Endodermal cell (in vitro differentiated cells): Measurements from ENCODE around the gene CRYGN. TPM values are rescaled to one million over a fixed set of nuclear protein-coding genes. Genes with fewer than 3 reads are reported as not detected.
A peak's percentile ranks its signal among the peaks of the same experiment; 100 is the strongest.

ENCODE experiments used
- DNase-seq: peaks from one replicate; pipeline ENCODE4 v3.0.0-alpha.2; 2017
- H3K27ac ChIP-seq: 2 replicates; pipeline ENCODE4 v1.5.1; 2013; ENCODE audit warnings: mild to moderate bottlenecking, low read depth, low read length, moderate library complexity
- H3K27me3 ChIP-seq: 2 replicates; pipeline ENCODE4 v1.6.1; 2013; ENCODE audit warnings: mild to moderate bottlenecking, low read length, moderate library complexity; ENCODE audit not compliant: insufficient read depth, control insufficient read depth, poor library complexity, severe bottlenecking
- H3K36me3 ChIP-seq: 2 replicates; pipeline ENCODE4 v1.7.0; 2013; ENCODE audit warnings: mild to moderate bottlenecking, low read length, moderate library complexity; ENCODE audit not compliant: control insufficient read depth, insufficient read depth
- H3K4me1 ChIP-seq: one replicate; pipeline ENCODE4 v1.7.0; 2013; ENCODE audit warnings: low read length; ENCODE audit not compliant: control insufficient read depth, insufficient read depth
- H3K4me3 ChIP-seq: 2 replicates; pipeline ENCODE4 v1.5.1; 2013; ENCODE audit warnings: mild to moderate bottlenecking, low read length, moderate library complexity
- H3K9ac ChIP-seq: 2 replicates; pipeline ENCODE4 v1.6.1; 2013; ENCODE audit warnings: mild to moderate bottlenecking, low read length, moderate library complexity; ENCODE audit not compliant: poor library complexity, severe bottlenecking; ENCODE audit errors: extremely low read depth
- H3K9me3 ChIP-seq: 2 replicates; pipeline ENCODE4 v1.6.1; 2013; ENCODE audit warnings: mild to moderate bottlenecking, low read length, moderate library complexity; ENCODE audit not compliant: control insufficient read depth
- H3K27ac Mint-ChIP-seq: 2 replicates; pipeline ENCODE4 v1.8.0; 2020; ENCODE audit warnings: mixed read lengths
- H3K27me3 Mint-ChIP-seq: 2 replicates; pipeline ENCODE4 v1.8.0; 2021; ENCODE audit warnings: mild to moderate bottlenecking, mixed read lengths; ENCODE audit not compliant: insufficient read depth
- H3K36me3 Mint-ChIP-seq: 2 replicates; pipeline ENCODE4 v1.8.0; 2020; ENCODE audit warnings: low read depth, mixed read lengths
- H3K4me1 Mint-ChIP-seq: 2 replicates; pipeline ENCODE4 v1.8.0; 2020; ENCODE audit warnings: mixed read lengths
- H3K4me3 Mint-ChIP-seq: 2 replicates; pipeline ENCODE4 v1.8.0; 2020; ENCODE audit warnings: mild to moderate bottlenecking, moderate library complexity, mixed read lengths
- H3K9me3 Mint-ChIP-seq: 2 replicates; pipeline ENCODE4 v1.8.0; 2020; ENCODE audit warnings: mild to moderate bottlenecking, mixed read lengths
- WGBS, 2 experiments: methylation state at CpG; one replicate each; pipeline versions ENCODE4 v1.1.5 to v1.1.7; 2013; ENCODE audit warnings: missing lambda C conversion rate in 2 of 2, mixed read lengths in 1 of 2; ENCODE audit not compliant: insufficient coverage in 1 of 2, insufficient read length in 1 of 2; 5-methylcytosine and 5-hydroxymethylcytosine counted together
- total RNA-seq, 2 donors: library from RNA; stranded (reverse); fragmentation: NEBNext Ultra II Directional in 1 of 2; extraction: Animal tissue kit (Norgen Biotek cat#: 25700) in 1 of 2; gene quantifications; 2 replicates in 1 of 2; 3 replicates in 1 of 2; pipeline ENCODE4 v1.2.1, GENCODE V29; 2021
- TF ChIP-seq, protein P1 (sequence below): fragments of 200-600 bp; sonication (generic); conservative IDR thresholded peaks from 2 replicates; pipeline ENCODE4 v1.5.0; 2021; ENCODE audit warnings: antibody characterized with exemption, mild to moderate bottlenecking

CRYGN gene
- total RNA-seq, 2 donors from 2014 or later = 2.3 to 4.4 TPM

GRCh38 chr7:151431281-151431767 is 8.6 kb downstream of the CRYGN start:
- Histone ChIP-seq H3K36me3 (no peaks in the 10 kb centered on the region), H3K9ac (no peak overlapping the region), H3K9me3 (no peaks in the 10 kb centered on the region), H3K27me3 (no peaks in the 10 kb centered on the region), H3K4me3 (no peak overlapping the region), H3K27ac (no peak overlapping the region), H3K4me1 (peaks cover 10% of the 10 kb centered on the region)
- no peaks in the 10 kb centered on the region for H3K27me3 Mint-ChIP-seq
- no peak overlapping the region for H3K27ac Mint-ChIP-seq
- TF ChIP-seq, protein P1, sequence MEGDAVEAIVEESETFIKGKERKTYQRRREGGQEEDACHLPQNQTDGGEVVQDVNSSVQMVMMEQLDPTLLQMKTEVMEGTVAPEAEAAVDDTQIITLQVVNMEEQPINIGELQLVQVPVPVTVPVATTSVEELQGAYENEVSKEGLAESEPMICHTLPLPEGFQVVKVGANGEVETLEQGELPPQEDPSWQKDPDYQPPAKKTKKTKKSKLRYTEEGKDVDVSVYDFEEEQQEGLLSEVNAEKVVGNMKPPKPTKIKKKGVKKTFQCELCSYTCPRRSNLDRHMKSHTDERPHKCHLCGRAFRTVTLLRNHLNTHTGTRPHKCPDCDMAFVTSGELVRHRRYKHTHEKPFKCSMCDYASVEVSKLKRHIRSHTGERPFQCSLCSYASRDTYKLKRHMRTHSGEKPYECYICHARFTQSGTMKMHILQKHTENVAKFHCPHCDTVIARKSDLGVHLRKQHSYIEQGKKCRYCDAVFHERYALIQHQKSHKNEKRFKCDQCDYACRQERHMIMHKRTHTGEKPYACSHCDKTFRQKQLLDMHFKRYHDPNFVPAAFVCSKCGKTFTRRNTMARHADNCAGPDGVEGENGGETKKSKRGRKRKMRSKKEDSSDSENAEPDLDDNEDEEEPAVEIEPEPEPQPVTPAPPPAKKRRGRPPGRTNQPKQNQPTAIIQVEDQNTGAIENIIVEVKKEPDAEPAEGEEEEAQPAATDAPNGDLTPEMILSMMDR = no peak
- DNase-seq = no peak
- H3K36me3 Mint-ChIP-seq = no peaks in the 10 kb centered on the region
- H3K4me3 Mint-ChIP-seq = no peak overlapping the region
- H3K9me3 Mint-ChIP-seq = no peaks in the 10 kb centered on the region
- WGBS, 2 experiments = 90 to 100% methylated on average over 3 to 12 of the region's 13 CpGs
- H3K4me1 Mint-ChIP-seq = peaks cover 36% of the 10 kb centered on the region

DNA sequence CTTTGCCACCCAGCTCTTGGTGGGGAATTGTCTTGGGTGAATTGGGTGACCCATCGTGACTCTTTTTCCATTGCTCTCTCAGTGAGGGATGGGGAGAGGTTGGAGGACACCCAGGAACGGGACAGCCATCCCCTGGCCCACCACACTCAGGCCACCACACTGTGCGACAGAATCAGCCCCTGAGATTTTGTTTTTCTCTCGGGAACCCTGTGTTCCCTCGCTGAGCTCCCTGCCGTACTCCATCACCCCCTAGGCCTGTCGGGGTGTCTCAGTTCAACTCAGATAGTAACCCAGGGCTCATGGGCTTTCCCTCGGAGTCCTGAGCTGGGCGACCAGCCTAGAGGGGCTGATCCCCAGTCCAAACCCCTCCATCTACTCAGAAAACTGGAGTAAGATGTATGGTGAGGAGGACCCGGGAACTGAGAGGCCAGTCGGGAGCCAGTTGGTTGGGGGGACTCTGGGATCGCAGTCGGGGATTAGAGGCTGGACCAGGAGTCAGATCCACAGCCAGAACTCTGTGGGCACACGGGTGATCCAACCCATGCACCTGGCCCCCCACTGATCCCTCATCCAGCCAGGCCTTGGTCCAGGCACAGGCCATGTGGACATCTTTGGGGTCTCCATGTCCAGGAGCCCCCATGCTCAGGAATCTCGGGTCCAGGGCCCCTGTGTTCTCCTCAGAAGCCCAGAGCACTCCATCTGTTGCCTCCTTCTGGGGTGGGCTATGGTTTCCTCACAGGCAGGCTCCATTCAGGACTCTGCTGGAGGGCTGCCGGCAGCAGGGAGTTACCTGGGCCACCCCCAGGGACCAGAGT is 9.3 kb downstream of the CRYGN start:
- WGBS, 2 experiments = 95 to 100% methylated on average over 7 to 16 of the region's 16 CpGs
- Mint-ChIP-seq H3K4me1 (peaks cover 43% of the 10 kb centered on the region), H3K27me3 (no peaks in the 10 kb centered on the region), H3K36me3 (no peaks in the 10 kb centered on the region), H3K27ac (no peak overlapping the region), H3K9me3 (no peaks in the 10 kb centered on the region), H3K4me3 (no peak overlapping the region)
- no peak for DNase-seq
- TF ChIP-seq, protein P1 = no peak
- Histone ChIP-seq H3K4me1 (peaks cover 12% of the 10 kb centered on the region), H3K4me3 (no peak overlapping the region), H3K27me3 (no peaks in the 10 kb centered on the region), H3K27ac (no peak overlapping the region), H3K9ac (no peak overlapping the region), H3K36me3 (no peaks in the 10 kb centered on the region), H3K9me3 (no peaks in the 10 kb centered on the region)

DNA sequence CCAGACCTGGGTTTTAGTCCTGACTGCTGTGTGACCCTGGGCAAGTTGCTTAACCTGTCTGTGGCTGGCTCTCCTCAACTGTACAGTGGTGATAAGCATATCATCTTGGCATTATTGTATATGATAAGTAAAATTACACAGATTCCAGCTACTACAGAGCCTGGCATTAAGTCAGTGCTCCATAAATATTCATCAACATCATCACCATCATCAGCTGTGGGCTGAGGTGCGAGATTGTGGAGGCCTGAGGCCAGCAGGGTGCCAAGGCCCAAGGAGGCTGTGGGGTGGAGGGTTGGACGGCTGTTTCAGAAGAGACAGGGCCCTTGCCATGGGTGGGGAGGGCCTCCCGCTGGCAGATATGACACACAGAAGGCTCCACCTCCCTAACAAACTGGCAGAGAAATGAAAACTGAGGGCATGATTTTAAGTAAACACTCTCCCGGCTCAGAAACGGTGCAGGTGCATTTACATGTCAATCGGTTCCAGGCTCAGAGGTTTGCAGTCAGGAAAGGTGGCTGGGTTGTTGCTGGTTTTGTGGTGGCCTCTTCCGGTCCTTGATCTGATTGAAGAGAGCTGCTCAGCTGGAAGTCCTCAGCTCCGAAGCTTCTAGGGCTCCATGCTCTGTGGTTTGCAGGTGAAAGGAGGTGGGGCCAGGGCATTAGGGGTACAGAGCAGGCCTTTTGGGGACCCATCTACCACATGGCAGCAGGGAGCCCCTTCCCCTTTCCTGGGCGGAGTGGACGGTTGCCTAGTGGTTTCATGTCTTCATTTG is 10.2 kb downstream of the CRYGN start:
- DNase-seq = no peak
- TF ChIP-seq, protein P1 = no peak
- 69 to 90% methylated on average over 3 to 10 of the region's 10 CpGs for WGBS, 2 experiments
- H3K4me1 Mint-ChIP-seq = peaks cover 47% of the 10 kb centered on the region
- H3K9me3 ChIP-seq = no peaks in the 10 kb centered on the region
- H3K4me1 ChIP-seq = peaks cover 16% of the 10 kb centered on the region
- H3K9ac ChIP-seq = no peak overlapping the region
- no peaks in the 10 kb centered on the region for H3K27me3 Mint-ChIP-seq
- H3K27ac Mint-ChIP-seq = peak overlapping the region; percentile 49
- H3K27ac ChIP-seq = no peak overlapping the region
- no peaks in the 10 kb centered on the region for H3K9me3 Mint-ChIP-seq
- no peaks in the 10 kb centered on the region for H3K36me3 ChIP-seq
- no peaks in the 10 kb centered on the region for H3K36me3 Mint-ChIP-seq
- H3K27me3 ChIP-seq = no peaks in the 10 kb centered on the region
- no peak overlapping the region for H3K4me3 ChIP-seq
- no peak overlapping the region for H3K4me3 Mint-ChIP-seq
